ENCODE data around the gene S100A4.

S100A4 gene

DNA sequence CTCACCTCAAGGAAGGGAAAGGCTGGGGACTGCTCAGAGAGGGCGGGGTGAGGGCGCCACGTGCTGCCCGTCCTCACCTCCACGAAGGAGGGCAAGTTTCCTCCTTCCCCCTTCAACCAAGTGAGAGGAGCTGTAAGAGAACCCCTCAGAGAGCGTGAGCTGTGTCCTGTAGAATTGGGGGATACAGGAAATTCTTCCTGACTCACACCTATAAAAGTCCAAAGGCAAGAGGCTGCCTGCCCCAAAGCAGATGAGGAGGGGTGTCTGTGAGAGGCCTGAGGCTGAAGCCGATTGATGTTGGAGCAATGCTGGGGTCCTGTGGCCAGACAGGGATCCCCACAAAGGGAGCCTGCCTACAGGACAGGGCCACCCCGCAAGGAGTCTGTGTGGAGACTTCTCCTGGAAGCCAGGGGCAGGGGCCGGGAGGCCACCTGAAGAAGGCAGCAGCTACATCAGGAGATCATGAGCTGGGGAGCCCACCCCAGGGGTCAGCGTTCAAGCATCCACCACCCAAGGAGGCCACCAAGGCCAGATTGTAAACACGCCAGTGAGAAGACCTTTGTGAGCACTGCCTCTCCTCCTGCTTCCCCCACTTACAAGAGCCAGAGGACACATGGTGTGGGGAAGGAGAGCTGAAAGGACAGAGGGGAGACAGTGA lies 37.6 kb downstream of the S100A4 start:
- no peak for DNase-seq (ENCODE audit: low spot score)

DNA sequence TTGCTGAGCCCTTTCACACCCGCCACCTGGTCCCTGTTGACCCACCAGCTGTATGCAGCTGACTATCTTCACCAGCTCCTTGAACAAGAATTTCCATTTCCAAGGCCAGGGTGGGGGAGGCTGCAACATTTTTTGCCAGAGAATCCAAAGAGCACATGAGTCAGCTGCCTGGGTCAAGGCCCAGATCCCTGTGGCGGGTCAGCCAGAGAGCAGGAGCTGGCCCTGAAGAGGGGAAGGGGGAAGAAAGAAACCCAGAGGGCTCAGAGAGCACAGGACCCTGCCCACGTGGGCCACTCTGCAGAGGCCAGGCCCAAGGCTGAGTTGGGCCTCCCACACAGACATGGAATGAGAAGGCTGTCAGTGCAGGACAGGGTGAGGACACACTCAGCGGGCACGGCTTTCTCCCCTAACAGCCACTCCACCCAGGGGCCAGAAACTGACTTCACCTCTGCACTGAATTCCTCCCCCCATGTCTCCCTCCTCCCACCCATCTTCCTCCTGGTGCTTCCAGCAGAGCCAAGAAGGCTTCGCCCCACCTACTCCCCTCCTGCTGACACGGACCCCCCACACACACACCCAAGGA lies 38.7 kb downstream of the S100A4 start:
- no peak for DNase-seq (ENCODE audit: low spot score)

DNA sequence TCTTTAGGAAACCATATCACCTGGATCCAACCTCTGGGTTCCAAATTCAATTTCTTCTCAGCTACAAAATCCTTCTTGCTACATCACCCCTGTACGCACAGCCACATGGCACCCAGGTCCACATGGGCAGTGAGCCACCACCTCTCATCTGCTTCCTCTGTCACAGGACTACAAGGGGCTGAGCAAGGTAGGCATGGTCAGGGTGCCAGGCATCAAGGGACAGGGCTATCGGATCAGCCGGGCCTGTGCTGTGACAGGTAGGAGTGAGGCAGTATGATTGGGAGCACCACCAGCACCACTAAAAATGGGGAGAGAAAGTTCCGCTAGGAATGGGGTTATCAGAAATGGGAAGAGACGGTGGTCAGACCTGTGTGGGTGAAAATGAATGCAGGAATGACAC lies 39.2 kb downstream of the S100A4 start:
- no peak for DNase-seq (ENCODE audit: low spot score)

DNA sequence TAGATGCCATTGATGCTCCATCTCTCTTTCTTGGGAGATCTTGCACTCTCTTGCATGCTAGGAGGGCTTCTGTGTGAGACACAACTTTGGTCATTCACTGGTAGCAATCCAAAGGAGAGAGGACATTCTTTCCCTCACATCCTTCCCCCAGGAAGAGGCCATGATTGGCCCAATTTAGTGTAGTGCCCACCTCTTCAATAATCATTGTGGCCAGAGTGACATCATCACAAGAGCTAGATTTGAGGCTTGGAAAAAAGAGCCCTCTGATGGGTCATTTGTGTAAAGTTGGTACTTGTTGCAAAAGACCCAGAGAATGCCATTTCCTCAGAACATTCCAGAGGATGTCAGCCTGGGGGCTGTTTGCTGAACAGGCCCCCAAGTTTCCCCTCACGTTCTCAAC lies 40.0 kb downstream of the S100A4 start:
- DNase-seq (ENCODE audit: low spot score) = no peak

DNA sequence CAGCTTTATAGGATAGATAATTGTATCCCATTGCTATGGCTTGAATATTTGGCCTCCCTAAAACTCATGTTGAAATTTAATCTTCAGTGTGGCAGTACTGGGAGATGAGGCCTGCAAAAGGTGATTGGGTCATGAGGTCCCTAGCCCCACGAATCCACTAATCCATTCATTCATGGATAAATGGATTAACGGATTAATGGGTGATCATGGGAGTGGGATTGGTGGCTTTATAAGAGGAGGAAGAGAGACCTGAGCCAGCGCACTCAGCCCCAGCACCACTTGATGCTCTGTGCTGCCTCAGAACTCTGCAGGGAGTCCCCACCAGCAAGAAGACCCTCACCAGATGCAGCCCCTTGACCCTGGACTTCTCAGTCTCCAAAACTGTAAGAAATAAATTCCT lies 41.8 kb downstream of the S100A4 start:
- DNase-seq (ENCODE audit: low spot score) = no peak

DNA sequence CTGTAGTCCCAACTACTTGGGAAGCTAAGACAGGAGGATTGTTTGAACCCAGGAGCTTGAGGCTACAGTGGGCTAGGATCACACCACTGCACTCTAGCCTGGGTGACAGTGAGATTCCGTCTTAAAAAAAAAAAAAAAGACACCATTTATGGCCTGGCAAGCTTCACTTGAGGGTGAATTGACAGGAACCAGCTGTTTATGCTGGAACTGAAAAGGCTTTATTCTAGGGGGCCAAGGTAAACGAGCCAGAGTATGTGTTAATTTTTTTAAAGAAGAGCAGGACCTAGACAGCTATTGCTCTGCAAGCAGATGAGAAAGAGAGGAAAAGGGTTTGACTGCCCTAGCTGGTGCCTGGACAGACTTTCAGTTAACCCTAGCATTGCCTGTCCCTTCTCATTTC lies 46.9 kb downstream of the S100A4 start:
- no peak for DNase-seq (ENCODE audit: low spot score)

DNA sequence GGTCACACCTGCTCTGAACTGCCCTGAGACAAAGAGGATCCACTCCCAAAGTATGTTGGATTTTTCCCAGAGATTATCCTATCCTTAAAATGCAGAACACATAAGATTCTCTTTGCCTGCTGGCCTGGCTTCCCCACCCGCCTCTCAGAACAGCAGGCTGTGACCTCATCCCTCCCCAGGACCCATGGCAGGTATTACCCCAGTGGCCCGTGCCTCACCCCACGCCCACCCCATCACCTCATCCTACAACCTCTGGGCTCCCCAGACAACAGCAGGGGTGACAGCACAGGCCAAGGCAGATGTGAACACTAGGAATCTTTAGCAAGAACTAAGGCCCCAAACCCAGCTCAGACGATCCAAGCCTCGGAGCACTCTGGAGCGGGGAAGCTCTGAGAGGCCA lies 50.1 kb downstream of the S100A4 start:
- DNase-seq (ENCODE audit: low spot score) = no peak

DNA sequence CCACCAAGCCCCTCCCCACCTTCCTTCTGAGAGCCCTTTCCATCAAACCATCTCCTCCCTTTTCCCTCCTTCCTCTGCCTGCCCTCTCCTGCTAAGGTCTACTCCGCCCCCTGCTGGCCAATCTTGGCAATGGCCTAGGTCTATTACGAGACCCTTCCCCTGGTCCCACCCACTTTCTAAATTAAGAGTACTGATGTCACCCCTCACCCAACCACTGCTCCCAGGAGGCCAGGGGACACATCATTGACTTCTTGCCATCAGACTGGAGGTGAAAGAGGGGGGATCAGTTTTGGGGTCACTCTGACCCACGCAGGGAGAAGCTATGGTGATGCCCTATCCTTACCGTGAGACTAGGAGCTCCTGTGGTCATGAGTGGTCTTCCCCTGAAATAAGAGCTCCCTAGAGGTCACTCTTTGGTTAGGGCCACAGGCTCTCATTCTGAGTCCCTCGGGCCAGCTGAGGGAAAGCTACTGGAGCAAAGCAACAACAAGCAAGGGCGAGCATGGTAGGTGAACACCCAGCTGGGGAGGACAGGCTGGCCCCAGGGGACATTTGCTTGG lies 50.5 kb downstream of the S100A4 start:
- DNase-seq (ENCODE audit: low spot score) = peak; percentile 57
